ENCODE results near the gene SERPINI1.

- TF ChIP-seq POLR2A (IDR thresholded peaks at IDR 0.05) (no peak), CTCF (IDR thresholded peaks at IDR 0.05 in 4 of 5, conservative IDR thresholded peaks at IDR 0.05 in 1 of 5) (no peak)
Measured at GRCh38 chr3:167851171-167851570, 115.7 kb downstream of the SERPINI1 start.

Measured in gastrocnemius medialis (tissue), 4 donors.